Ramos (cell line): ENCODE results near the gene TCF15.
"Not testable (repeated sequence)": the region's sequence is repeated elsewhere in the genome, so short reads cannot be mapped to it uniquely, and the experiment has no call there.

ENCODE experiments used
- in situ Hi-C: fragments of 300-500 bp; cut with MboI; formaldehyde crosslinking; loops from one replicate; pipeline ENCODE4 v1.14.3; 2022; ENCODE audit warnings: low sequenced_read_pairs; ENCODE audit not compliant: unreplicated experiment

Gene TCF15

GRCh38 chr20:642398-643174 is 32.5 kb upstream of the TCF15 start:
- in situ Hi-C loops = no loop called here

GRCh38 chr20:642013-642397 is 31.9 kb upstream of the TCF15 start:
- in situ Hi-C loops = not testable (repeated sequence)

- in situ Hi-C loops = no loop called here
Measured at GRCh38 chr20:641516-641875, 31.4 kb upstream of the TCF15 start.

GRCh38 chr20:640674-641515 is 30.8 kb upstream of the TCF15 start:
- in situ Hi-C loops = no loop called here

GRCh38 chr20:638579-638978 is 28.5 kb upstream of the TCF15 start:
- in situ Hi-C loops = no loop called here

GRCh38 chr20:637559-637958 is 27.4 kb upstream of the TCF15 start:
- in situ Hi-C loops = no loop called here

GRCh38 chr20:635893-636338 is 25.8 kb upstream of the TCF15 start:
- in situ Hi-C loops = no loop called here

GRCh38 chr20:635028-635892 is 25.2 kb upstream of the TCF15 start:
- in situ Hi-C loops = no loop called here

GRCh38 chr20:634148-634925 is 24.2 kb upstream of the TCF15 start:
- in situ Hi-C loops = no loop called here

GRCh38 chr20:631101-631500 is 21.0 kb upstream of the TCF15 start:
- in situ Hi-C loops = no loop called here

- in situ Hi-C loops = no loop called here
Measured at GRCh38 chr20:626579-626978, 16.5 kb upstream of the TCF15 start.

- in situ Hi-C loops = no loop called here
Measured at GRCh38 chr20:625360-625932, 15.3 kb upstream of the TCF15 start.

- in situ Hi-C loops = no loop called here
Measured at GRCh38 chr20:623704-624103, 13.6 kb upstream of the TCF15 start.

GRCh38 chr20:623021-623420 is 12.9 kb upstream of the TCF15 start:
- in situ Hi-C loops = no loop called here

GRCh38 chr20:622161-622560 is 12.1 kb upstream of the TCF15 start:
- in situ Hi-C loops = no loop called here

GRCh38 chr20:621125-621756 is 11.1 kb upstream of the TCF15 start:
- in situ Hi-C loops = no loop called here

GRCh38 chr20:620246-620645 is 10.1 kb upstream of the TCF15 start:
- in situ Hi-C loops = no loop called here

GRCh38 chr20:618980-619379 is 8.9 kb upstream of the TCF15 start:
- in situ Hi-C loops = no loop called here
